ENCODE measurements around the gene TSPO. TPM values are rescaled to one million over a fixed set of nuclear protein-coding genes. Genes with fewer than 3 reads are reported as not detected.

Gene TSPO
- total and polyA plus RNA-seq, 9 of the 15 experiments (the other 6 are each of a cell fraction or from before 2014, with no cell fraction given): 4.9 to 126 (median 25.3) TPM

GRCh38 chr22:43142880-43143562, 8.3 kb upstream of the TSPO start, which contains the start of gene MCAT (continued):
- TF ChIP-seq BRCA1 (IDR thresholded peaks at IDR 0.05) (no peak), BRCA1 (CRISPR knock-in tag; IDR thresholded peaks at IDR 0.05) (no peak), SIN3A (IDR thresholded peaks at IDR 0.05; ENCODE audit: borderline replicate concordance in 2 of 2, control insufficient read depth in 1 of 2, low read depth in 2 of 2, low read length in 2 of 2) (peak; percentile 72 to 90; a peak in 3 of 4 replicates), HMG20B (CRISPR knock-in tag; IDR thresholded peaks at IDR 0.05) (no peak), ZNF23 (CRISPR knock-in tag; IDR thresholded peaks at IDR 0.05) (no peak), SRSF1 (IDR thresholded peaks at IDR 0.05; ENCODE audit: low read depth, low read length) (no peak), TRIM24 (IDR thresholded peaks at IDR 0.05) (peak in 1 of 2 experiments; percentile 92; a peak in 2 of 4 replicates), PCBP2 (IDR thresholded peaks at IDR 0.05; ENCODE audit: low read depth, low read length, poor library complexity, severe bottlenecking) (no peak), MECOM (CRISPR knock-in tag; IDR thresholded peaks at IDR 0.05) (no peak), ZNF740 (CRISPR knock-in tag; IDR thresholded peaks at IDR 0.05) (no peak), ZNF740 (tag; IDR thresholded peaks at IDR 0.05) (no peak), TAF9B (IDR thresholded peaks at IDR 0.05; ENCODE audit: partially characterized antibody) (no peak), CGGBP1 (CRISPR knock-in tag; IDR thresholded peaks at IDR 0.05) (no peak), SNRNP70 (optimal IDR thresholded peaks at IDR 0.05; ENCODE audit: low read depth, low read length) (no peak), EGR1 (conservative IDR thresholded peaks at IDR 0.05) (peak; percentile 34; the same call in 1 of the 2 replicates), ZBED1 (IDR thresholded peaks at IDR 0.05) (no peak), SMARCB1 (IDR thresholded peaks at IDR 0.05; ENCODE audit: insufficient read length, low read depth) (no peak), ATF1 (CRISPR knock-in tag; IDR thresholded peaks at IDR 0.05) (no peak), ATF1 (tag; IDR thresholded peaks at IDR 0.05) (peak; percentile 88), PHF8 (IDR thresholded peaks at IDR 0.05; ENCODE audit: borderline replicate concordance, low read length) (peak; percentile 66; the same call in 1 of the 2 replicates), ZNF407 (IDR thresholded peaks at IDR 0.05; ENCODE audit: low read depth) (no peak), MTA3 (IDR thresholded peaks at IDR 0.05; ENCODE audit: borderline replicate concordance) (0 out of 2 replicates have a peak, but pooled peaks have one; percentile 27)
